Stimulated activated CD8-positive, alpha-beta memory T cell treated with anti-CD3 and anti-CD28 coated beads, Interleukin-2, amount 100 ng/mL, for 1 hour (primary cell): ENCODE results near the gene FRS2.
"Not testable (repeated sequence)": the region's sequence is repeated elsewhere in the genome, so short reads cannot be mapped to it uniquely, and the experiment has no call there.

Experiments used
- DNase-seq, 2 donors: peaks; one replicate each; pipeline ENCODE4 v3.0.0-alpha.2; 2020; ENCODE audit warnings: low read depth in 2 of 2

FRS2 gene, protein sequence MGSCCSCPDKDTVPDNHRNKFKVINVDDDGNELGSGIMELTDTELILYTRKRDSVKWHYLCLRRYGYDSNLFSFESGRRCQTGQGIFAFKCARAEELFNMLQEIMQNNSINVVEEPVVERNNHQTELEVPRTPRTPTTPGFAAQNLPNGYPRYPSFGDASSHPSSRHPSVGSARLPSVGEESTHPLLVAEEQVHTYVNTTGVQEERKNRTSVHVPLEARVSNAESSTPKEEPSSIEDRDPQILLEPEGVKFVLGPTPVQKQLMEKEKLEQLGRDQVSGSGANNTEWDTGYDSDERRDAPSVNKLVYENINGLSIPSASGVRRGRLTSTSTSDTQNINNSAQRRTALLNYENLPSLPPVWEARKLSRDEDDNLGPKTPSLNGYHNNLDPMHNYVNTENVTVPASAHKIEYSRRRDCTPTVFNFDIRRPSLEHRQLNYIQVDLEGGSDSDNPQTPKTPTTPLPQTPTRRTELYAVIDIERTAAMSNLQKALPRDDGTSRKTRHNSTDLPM

GRCh38 chr12:69470189-69471075 is at the start of gene FRS2:
FRS2 (plus strand) TSS chr12:69470388; CDS start chr12:69569031, 98,643 bp downstream.
- DNase-seq = peak; percentile 64 to 65

DNA sequence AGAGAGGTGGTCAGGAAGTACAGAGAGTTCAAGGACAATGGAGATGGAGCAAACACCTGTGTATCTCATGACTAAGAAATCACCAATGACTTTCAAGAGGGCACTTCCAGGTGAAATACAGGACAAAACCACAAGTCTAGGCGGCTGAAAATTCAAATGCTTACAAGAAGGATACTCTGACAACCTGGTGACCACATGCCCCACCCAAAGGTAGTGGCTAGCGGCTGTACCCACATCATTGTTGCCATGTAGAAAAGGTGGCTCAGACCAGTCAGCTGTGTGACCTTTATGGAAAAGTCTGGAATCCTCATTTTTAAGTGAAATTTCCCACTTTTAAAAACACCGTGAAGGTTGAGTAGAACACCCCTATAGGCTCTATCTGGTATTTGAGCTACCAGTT is 48.6 kb upstream of the FRS2 start:
- no peak for DNase-seq

DNA sequence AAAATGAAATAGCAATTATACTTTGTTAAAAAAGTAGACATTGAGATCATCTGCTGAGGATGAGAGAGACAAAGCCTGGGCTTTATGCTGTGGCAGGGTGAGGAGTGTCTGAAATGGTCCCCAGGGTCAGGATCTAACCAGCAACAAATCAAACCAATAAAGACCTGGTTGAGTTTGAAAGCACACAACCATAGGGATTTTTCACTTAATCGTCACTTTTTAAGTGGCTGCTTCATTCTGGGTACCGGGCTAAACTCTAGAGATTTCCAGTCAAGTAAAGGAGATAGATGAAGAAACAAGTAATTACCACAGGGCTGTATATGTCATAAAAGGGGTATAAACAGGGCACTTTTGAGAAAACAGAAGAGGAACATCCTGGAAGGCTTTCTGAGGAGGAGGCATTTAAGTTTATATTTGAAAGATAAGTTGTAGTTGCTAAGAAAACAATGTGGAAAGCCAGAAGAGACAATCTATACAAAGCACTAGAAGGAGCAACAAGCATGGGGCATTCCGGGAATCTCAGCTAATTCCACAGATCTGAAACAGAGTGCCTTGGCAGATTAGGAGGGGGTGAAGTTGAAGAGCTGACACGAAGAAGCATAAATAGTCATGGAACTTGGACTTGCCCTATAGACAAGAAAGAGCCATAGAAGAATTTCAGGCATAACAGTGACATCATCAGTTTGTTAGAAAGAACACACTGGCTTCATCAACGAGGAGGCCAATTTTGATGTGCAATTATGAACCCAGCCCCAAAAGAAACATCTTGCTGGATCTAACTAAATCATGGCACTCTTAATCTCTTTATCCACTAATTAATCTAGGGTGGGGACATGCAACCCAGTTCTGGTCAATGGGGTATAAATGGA is 46.9 kb upstream of the FRS2 start:
- DNase-seq = no peak

DNA sequence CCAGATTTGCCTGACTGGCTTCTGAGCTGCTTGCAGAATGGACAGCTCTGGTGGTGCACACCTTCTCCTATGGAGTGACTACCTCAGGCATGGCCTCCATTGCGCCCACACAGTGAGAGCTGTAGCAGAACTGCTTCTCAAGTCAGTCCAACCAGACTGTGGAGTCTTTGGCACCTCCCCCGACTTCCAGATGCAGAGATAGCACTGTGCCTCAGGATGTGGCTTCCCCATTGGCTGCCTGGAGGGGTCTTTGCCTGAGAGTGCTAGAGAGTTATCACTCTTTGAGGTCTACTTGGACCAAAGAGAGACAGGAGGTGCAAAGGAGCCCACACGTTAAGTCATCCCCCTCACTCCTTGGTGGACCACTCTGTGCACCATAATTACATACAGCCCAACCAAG is 44.8 kb upstream of the FRS2 start:
- DNase-seq = no peak

DNA sequence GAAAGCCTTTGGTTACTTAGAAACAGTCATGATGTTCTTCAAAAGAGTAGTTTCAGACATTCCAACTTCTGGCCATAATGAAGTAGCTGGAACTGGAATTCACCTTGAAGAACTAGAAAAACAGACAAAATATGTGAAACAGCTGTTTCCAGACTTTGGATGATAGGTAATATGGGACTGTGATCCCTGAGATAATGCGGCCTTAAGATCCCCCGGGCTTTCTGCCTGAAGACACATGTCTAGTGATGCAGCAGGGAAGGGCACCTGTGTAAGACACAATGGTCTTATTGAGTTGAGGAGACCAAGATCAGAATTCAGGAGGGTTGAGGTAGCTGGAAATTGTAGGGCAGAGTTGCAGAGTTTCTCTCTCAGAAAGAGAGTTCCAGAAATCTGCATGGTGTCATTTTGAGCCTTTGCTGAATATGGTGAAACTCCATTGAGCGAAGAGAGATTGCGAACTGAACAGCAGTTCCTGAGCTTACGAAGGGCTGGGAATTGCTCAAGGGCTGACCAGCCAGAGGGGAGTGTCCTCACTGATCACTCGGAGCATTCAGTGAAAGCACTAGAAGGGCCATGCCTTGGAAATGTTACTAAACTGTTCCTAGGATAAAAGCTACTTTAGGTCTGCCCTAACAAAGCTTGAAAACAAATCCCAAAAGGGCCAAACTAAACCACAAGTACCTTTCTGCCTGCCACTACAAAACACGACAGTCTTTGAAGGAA is 41.7 kb upstream of the FRS2 start:
- DNase-seq = no peak

DNA sequence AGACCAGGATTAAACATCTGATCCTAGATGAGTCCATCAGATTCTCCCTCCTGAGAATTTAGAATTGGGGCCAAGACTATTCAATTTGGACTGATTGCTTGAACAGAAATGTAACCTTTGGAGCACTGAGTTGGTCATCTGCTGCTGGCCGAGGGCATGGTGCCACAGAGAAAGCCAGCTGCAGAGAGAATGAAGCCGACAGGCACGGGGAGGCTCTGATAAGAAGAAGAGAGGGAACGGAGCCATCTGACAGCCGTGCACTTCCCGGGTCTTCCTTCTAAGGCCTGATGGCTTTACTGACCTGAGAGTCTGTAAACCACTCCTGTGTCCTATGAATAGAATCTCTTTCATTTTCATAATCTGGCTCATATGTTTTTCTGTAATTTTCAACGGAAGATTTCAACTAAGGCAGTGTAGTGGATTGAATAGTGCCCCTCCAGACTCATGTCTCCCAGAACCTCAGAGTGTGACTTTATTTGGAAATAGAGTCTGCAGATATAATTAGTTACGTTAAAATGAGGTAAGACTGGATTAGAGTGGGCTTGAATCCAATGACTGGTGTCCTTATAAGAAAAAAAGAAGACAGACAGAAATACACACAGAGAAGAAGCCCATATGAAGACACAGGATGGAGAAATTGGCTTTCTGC is 39.1 kb upstream of the FRS2 start:
- no peak for DNase-seq

DNA sequence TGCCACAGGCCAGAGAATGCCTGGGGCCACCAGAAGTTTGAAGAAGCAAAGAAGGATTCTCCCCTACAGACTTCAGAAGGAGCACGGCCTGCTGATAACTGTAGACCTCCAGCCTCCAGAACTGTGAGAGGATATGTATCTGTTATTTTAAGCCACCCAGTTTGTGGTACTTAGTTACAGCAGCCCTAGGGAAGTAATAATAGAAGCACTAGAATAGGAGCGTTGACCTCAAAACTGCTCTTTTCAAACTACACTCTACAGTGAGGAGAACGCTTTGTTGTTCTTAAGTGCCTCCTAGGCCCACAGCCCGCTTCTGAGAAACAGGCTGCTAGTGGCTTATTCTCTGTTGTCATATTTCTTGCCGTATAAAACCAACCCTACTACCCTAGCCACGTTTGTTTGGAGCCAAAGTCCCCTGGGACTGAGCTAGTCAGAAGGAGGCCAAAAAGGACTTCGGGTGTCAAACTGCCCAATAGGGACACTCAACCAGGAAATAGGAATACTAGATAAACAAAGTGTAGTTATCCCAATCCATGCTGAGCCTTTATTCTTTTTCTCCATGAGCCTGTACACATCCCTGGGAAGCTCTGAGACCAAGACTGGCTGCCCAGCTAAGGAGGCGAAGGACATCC is 38.5 kb upstream of the FRS2 start:
- no peak for DNase-seq

GRCh38 chr12:69433653-69434052 is 36.5 kb upstream of the FRS2 start:
- no peak for DNase-seq

DNA sequence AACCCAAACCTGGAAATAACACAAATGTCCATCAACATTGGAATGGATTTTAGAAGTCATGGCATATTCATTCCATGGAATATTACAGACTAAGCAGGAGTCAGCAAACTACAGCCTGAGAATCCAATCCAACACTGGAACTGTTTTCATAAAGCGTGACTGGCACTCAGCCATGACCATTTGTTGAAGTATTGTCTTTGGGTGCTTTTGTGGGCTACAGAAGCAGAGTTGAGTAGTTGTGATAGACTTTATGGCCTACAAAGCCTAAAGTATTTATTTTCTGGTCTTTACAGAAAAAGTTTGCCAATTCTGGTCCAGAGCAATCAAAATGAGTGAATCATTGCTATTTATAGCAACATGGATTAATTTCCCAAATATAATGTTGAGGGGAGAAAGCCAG is 34.5 kb upstream of the FRS2 start:
- no peak for DNase-seq

DNA sequence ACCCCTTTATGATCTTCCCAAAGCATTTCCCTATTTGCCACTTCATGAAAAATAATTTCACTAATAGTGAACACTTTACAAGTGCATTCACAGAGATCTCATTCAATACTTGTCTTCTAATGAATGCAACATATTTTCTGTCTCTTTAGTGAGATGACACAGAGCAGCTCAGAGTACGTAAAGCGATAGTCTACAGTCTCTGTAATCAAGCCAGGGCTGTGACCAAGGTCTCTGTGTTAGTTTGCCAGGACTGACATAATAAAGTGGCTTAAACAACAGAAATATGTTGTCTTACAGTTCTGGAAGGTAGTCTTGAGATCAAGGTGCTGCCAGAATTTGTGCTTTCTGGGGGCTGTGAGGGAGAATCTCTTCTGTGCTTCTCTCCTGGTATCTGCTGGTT is 33.1 kb upstream of the FRS2 start:
- no peak for DNase-seq

DNA sequence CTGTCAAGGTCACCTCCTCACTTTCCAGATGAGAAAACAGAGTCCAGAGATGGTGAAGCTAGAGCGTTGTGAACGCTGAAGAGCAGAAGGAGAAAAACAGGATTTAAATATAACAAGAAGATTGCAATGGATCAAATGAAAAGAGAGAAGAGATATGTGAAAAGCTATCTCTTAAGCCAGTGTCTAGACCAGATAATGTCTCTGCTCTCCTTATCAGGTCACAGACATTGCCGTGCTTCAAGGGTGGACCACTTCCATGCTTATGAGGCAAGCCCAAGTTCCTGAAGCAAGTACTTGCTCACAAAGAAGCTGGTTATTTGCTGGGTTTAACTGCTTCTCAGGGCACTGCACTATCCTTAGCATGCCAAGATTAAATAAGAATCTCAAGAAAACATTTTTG is 31.6 kb upstream of the FRS2 start:
- no peak for DNase-seq

GRCh38 chr12:69440016-69440415 is 30.2 kb upstream of the FRS2 start:
- no peak for DNase-seq

DNA sequence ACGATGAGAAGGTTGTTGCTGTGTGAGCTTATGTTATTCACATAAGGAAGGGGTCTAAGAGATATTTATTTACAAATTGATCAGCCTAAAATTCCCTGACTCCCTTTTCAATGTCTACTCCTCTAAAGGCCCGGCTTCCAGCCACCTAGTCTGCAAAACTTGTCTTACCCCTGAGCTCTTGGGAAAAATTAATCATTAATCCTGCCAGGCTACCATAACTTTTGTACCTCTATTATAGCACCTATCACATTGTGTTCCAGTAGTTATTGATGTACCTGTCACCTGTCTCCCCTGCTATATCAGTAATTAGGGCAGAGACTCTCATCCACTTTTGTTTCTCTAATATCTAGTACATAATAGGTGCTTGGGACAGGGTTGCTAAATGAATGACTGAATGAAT is 29.3 kb upstream of the FRS2 start:
- no peak for DNase-seq

- no peak for DNase-seq
Observed at GRCh38 chr12:69442894-69443293, 27.3 kb upstream of the FRS2 start.

GRCh38 chr12:69443916-69444315 is 26.3 kb upstream of the FRS2 start:
- DNase-seq = no peak

DNA sequence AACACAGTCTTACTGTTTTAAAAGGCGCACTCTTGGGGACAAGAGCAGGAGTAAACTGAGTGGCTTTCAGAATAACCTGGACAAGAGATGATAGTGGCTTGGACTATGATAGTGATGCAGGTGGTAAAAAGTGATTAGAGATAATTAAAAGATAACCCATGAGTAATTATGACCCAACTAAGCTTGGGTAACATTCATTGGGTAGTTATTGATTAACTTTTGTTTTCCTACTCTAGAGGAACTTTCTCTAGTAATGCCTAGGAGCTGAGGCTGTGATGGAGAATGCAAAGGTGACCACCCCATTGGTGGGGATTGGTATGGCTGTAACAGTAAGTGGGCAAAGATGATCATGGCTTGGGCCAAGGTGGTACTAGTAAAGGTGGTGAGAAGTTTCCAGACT is 22.3 kb upstream of the FRS2 start:
- DNase-seq = no peak

DNA sequence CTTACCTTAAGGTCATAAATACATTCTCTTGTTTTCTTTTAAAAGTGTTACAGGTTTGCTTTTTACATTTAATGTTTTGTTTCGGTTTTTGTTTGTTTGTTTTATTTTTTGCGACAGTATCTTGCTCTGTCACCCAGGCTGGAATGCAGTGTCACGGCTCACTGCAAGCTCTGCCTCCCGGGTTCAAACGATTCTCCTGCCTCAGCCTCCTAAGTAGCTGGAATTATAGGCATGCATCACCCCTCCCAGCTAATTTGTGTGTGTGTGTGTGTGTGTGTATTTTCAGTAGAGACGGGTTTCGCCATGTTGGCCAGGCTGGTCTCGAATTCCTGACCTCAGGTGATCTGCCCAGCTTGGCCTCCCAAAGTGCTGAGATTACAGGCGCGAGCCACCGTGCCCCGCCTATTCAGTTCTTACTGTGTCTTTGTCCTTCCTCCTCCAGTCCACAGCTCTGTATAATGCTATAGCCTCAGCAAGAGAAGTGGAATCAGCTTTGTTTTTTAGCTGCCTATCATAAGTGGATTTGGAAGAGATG is 17.5 kb upstream of the FRS2 start:
- DNase-seq = not testable (repeated sequence)

DNA sequence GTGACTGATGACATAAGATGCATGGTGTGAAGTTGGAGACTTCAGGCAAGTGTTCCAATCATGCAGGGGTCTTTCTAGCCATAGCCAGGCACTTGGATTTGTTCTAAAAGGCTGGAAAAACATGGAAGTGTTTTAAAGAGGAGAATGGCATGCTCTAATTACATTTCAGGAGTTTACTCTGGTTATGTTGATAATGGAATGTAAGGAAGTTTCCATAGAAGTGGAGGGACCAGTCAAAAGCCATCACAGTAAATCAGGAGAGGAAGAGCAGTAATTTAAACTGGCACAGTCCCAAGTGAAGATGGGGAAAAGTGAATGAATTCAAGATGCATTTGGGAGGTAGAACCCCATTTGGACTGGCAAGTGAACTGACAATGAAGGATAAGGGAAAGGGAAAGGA is 13.9 kb upstream of the FRS2 start:
- no peak for DNase-seq

DNA sequence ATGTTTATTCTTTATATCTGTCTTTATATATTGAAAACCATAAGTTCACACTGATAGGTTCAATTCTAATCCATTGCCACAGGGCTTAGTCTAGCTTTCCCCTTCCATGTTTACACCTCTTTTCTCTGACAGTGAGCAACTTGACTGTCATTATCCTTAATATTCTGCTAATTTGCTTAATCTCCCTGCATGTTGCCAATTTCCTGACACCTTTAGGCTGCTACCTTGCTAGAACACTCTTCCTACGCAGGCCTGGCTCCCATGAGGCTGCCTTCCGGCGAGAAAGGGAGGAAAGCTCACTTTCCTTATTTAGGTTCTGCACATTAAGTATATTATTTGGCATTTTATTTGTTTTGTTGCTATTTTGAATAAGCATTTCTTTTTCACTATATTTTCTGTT is 12.8 kb upstream of the FRS2 start:
- no peak for DNase-seq

DNA sequence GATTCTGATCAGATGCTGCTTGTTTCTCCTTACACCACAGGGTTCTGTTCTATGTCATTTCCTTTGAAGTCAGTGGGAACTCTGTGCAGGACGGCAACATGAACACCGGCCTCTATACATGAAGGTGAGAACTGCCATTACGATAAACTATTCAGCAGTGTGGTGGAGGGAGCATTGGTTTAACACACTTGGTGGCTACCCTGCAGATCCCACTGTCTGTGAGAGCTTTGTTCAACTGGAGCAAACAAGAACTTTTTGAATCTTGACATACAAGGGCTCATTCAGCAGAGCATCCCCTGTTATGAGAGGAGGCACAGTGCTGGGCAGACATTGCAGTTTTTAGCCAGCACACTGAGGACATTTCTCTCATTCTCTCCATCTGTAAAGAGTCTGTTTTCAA is 10.7 kb upstream of the FRS2 start:
- DNase-seq = no peak
